Prostate gland (tissue), 2 donors: ENCODE measurements around the gene CYSRT1.

Experiments used
- CTCF ChIP-seq, 4 experiments: fragments of 200-600 bp in 2 of 4; fragments of 450-650 bp in 2 of 4; sonication (generic) in 2 of 4; IDR thresholded peaks; 1 replicate in 3 of 4; 2 replicates in 1 of 4; pipeline ENCODE4 v1.5.1; 2016 to 2019; ENCODE audit warnings: antibody characterized with exemption in 4 of 4, mild to moderate bottlenecking in 2 of 4, moderate library complexity in 2 of 4
- POLR2A ChIP-seq: fragments of 450-650 bp; IDR thresholded peaks from one replicate; pipeline ENCODE4 v1.6.1; 2016; ENCODE audit warnings: antibody characterized with exemption, mild to moderate bottlenecking

GRCh38 chr9:137185921-137186320, 39.1 kb upstream of the CYSRT1 start:
- TF ChIP-seq CTCF (IDR thresholded peaks at IDR 0.05) (no peak), POLR2A (no peak)
